Activated B cell treated with CpG ODN at 0.5 μM for 24 hours (primary cell): Measurements from ENCODE around the gene CMTM5. TPM values are rescaled to one million over a fixed set of nuclear protein-coding genes. Genes with fewer than 3 reads are reported as not detected.
"Not testable (repeated sequence)": the region's sequence is repeated elsewhere in the genome, so short reads cannot be mapped to it uniquely, and the experiment has no call there.

Experiments
- ATAC-seq: fragments of 200-7000 bp; cut with Tn5 transposase; one replicate; pipeline ENCODE4 v1.10.0; 2021; ENCODE audit warnings: low read depth, mild to moderate bottlenecking, moderate library complexity
- CTCF ChIA-PET: fragments of 350-600 bp; sonication (Branson Sonifier 250); formaldehyde crosslinking; loops from one replicate; lab custom pipeline; 2021; ENCODE audit warnings: antibody characterized with exemption; lab: Charles Lee
- POLR2A ChIA-PET: fragments of 350-600 bp; sonication (Branson Sonifier 250); formaldehyde crosslinking; loops from one replicate; lab custom pipeline; 2021; ENCODE audit warnings: antibody characterized with exemption; lab: Charles Lee
- DNase-seq: peaks from one replicate; pipeline ENCODE4 v3.0.0; 2022
- H3K27ac Mint-ChIP-seq: one replicate; pipeline ENCODE4 v1.8.0; 2020; ENCODE audit warnings: mixed read lengths
- H3K27me3 Mint-ChIP-seq: one replicate; pipeline ENCODE4 v1.8.0; 2021; ENCODE audit warnings: mixed read lengths
- H3K36me3 Mint-ChIP-seq: one replicate; pipeline ENCODE4 v1.8.0; 2021; ENCODE audit warnings: low read depth, mixed read lengths
- H3K4me1 Mint-ChIP-seq: one replicate; pipeline ENCODE4 v1.8.0; 2021; ENCODE audit warnings: mixed read lengths
- H3K4me3 Mint-ChIP-seq: one replicate; pipeline ENCODE4 v1.8.0; 2020; ENCODE audit warnings: mild to moderate bottlenecking, mixed read lengths
- H3K9me3 Mint-ChIP-seq: one replicate; pipeline ENCODE4 v1.8.0; 2020; ENCODE audit warnings: mixed read lengths
- intact Hi-C: fragments of 100-400 bp; cut with micrococcal nuclease; formaldehyde crosslinking; loops from one replicate; pipeline ENCODE4 v1.15.1; 2024
- total RNA-seq: library from RNA; stranded (reverse); gene quantifications from 2 replicates; pipeline ENCODE4 v1.2.3, GENCODE V29; 2022
- TF ChIP-seq, protein P1 (sequence below): fragments of 200-600 bp; IDR thresholded peaks from one replicate; pipeline ENCODE4 v1.8.0; 2022; ENCODE audit warnings: antibody characterized with exemption, mild to moderate bottlenecking

CMTM5 gene
- total RNA-seq, 1 donor from 2014 or later: not detected

DNA sequence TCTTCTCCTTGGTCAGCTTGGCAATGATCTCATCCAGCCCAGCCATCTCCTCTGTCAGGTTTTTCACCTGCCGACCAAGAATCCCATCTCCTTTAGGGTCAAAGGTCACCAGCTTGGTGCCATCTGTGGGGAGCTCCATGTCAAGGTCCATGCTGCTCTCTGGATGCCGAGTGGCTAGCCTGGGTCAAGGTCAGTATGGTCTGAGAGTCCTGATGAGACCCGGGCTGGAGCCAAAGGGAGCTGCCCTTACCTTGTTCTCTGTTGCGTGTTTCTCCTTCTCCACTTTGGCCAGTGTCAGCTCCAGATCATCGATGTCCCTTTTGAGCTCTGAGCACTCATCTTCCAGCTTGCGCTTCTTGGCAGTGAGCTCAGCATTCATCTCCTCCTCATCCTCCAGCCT lies 46.8 kb downstream of the CMTM5 start:
- ATAC-seq (no peak), DNase-seq (no peak)
- POLR2A ChIA-PET: no interaction called here
- TF ChIP-seq, protein P1, sequence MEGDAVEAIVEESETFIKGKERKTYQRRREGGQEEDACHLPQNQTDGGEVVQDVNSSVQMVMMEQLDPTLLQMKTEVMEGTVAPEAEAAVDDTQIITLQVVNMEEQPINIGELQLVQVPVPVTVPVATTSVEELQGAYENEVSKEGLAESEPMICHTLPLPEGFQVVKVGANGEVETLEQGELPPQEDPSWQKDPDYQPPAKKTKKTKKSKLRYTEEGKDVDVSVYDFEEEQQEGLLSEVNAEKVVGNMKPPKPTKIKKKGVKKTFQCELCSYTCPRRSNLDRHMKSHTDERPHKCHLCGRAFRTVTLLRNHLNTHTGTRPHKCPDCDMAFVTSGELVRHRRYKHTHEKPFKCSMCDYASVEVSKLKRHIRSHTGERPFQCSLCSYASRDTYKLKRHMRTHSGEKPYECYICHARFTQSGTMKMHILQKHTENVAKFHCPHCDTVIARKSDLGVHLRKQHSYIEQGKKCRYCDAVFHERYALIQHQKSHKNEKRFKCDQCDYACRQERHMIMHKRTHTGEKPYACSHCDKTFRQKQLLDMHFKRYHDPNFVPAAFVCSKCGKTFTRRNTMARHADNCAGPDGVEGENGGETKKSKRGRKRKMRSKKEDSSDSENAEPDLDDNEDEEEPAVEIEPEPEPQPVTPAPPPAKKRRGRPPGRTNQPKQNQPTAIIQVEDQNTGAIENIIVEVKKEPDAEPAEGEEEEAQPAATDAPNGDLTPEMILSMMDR: no peak
- CTCF ChIA-PET: no interaction called here
- no peaks in the 10 kb centered on the region for H3K4me1 Mint-ChIP-seq
- intact Hi-C loops: no loop called here
- no peaks in the 10 kb centered on the region for H3K36me3 Mint-ChIP-seq
- H3K27ac Mint-ChIP-seq: no peak overlapping the region
- peaks cover 13% of the 10 kb centered on the region for H3K27me3 Mint-ChIP-seq
- no peaks in the 10 kb centered on the region for H3K9me3 Mint-ChIP-seq
- H3K4me3 Mint-ChIP-seq: no peak overlapping the region

DNA sequence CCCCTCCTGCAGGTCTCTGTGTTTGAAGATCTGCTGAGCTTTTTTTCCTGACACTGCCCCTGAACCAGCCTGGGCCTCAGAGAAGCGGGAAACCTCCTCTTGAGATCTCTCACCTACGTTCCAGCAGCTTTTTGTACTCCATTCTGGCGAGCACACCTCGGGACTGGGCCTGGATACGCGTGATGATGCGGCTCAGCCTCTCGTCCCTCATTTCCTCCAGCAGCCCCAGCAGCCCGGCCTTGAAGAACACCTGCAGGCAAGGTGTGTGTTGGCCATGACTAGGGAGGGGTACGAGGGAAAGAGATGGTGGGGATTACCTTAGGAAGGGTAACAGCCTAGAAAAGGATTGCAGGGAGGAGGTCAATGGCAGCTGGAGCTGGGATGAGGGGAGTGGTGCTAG lies 48.3 kb downstream of the CMTM5 start:
- DNase-seq: no peak
- intact Hi-C loops: no loop called here
- CTCF ChIA-PET: no interaction called here
- peaks cover 11% of the 10 kb centered on the region for H3K27me3 Mint-ChIP-seq
- TF ChIP-seq, protein P1: no peak
- no peak for ATAC-seq
- no peaks in the 10 kb centered on the region for H3K9me3 Mint-ChIP-seq
- H3K27ac Mint-ChIP-seq: no peak overlapping the region
- no peak overlapping the region for H3K4me3 Mint-ChIP-seq
- no peaks in the 10 kb centered on the region for H3K4me1 Mint-ChIP-seq
- no peaks in the 10 kb centered on the region for H3K36me3 Mint-ChIP-seq
- POLR2A ChIA-PET: no interaction called here

DNA sequence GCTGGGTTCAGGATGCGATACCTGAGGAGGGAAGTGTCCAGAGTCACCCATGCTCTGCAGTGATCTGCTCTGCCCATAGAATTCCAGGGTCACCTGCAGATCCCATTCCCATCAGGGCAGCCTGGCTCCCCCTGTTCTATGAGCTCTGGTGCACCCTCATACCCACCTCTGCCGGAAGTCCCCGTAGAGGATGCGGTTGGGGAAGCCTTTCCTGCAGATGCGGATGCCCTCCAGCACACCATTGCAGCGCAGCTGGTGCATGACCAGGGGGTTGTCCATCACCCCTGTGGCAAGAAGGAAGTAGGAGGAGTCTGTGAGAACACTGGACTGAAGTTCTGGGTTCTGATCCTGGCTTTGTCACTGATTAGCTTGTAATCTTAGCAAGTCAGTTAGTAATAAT lies 49.0 kb downstream of the CMTM5 start:
- H3K9me3 Mint-ChIP-seq, H3K27me3 Mint-ChIP-seq, CTCF ChIA-PET: not testable (repeated sequence)

DNA sequence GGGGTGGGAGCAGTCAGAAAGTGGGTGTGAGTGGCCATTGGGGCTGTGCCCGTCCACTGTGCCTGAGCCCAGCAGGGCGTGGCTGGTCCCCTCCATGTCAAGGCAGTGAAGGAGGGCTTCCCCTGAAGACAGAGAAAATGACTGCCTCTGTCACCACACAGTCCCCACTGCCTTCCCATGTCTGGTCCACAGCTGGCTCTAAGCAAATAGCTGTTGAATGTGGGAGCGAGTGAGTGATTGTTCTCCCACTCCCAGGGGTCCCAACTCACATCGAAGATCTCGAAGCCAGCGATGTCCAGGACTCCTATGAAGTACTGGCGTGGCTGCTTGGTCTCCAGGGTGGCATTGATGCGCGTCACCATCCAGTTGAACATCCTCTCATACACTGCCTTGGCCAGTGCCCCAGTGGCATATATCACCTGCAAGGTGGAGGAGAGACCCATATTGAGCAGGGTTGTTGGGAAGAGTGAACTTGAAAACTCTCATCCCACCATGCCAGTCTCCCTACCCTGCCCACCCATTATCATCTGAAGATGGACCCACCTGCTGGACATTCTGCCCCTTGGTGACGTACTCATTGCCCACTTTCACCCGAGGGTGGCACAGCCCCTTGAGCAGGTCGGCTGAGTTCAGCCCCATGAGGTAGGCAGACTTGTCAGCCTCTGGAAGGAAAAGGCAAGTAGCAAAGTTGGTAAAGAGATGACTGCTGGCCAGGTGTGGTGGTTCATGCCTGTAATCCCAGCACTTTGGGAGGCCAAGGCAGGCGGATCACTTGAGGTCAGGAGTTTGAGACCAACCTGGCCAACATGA lies 52.0 kb downstream of the CMTM5 start:
- DNase-seq: no peak
- Mint-ChIP-seq H3K4me1 (no peaks in the 10 kb centered on the region), H3K9me3 (no peaks in the 10 kb centered on the region), H3K27ac (no peak overlapping the region), H3K36me3 (no peaks in the 10 kb centered on the region), H3K27me3 (peaks cover 22% of the 10 kb centered on the region), H3K4me3 (no peak overlapping the region)
- POLR2A ChIA-PET: no interaction called here
- CTCF ChIA-PET: no interaction called here
- intact Hi-C loops: no loop called here
- no peak for ATAC-seq
- TF ChIP-seq, protein P1: no peak

More for the DNA sequence above, 49.0 kb downstream of the CMTM5 start:
- H3K4me3 Mint-ChIP-seq, DNase-seq, H3K4me1 Mint-ChIP-seq, ATAC-seq, POLR2A ChIA-PET, H3K36me3 Mint-ChIP-seq, intact Hi-C loops, H3K27ac Mint-ChIP-seq: not testable (repeated sequence)

Other genes with a start within 250 kb of the CMTM5 start
- 0.76 and 1.8 TPM in 2 replicates for gene SLC7A8, start 193.4 kb upstream of the CMTM5 start, total RNA-seq
- not detected in 2 replicates for gene RNF212B, start 139.1 kb upstream of the CMTM5 start, total RNA-seq
- 10.8 and 11.5 TPM in 2 replicates for gene HOMEZ, start 90.9 kb upstream of the CMTM5 start, total RNA-seq
- 23.4 and 28.9 TPM in 2 replicates for gene PPP1R3E, start 74.2 kb upstream of the CMTM5 start, total RNA-seq
- 10.4 and 11.8 TPM in 2 replicates for gene BCL2L2, start 70.2 kb upstream of the CMTM5 start, total RNA-seq
- gene PABPN1, start 55.6 kb upstream of the CMTM5 start, total RNA-seq: 259 and 264 TPM in 2 replicates
- 0.20 TPM in 1 of 2 replicates, not detected in the other for gene SLC22A17, start 24.2 kb upstream of the CMTM5 start, total RNA-seq
- not detected in 2 replicates for gene EFS, start 11.9 kb upstream of the CMTM5 start, total RNA-seq
- gene IL25, start 4.2 kb upstream of the CMTM5 start, total RNA-seq: not detected in 2 replicates
- not detected in 2 replicates for gene MYH6, start 31.2 kb downstream of the CMTM5 start, total RNA-seq
- gene MYH7, start 58.6 kb downstream of the CMTM5 start, total RNA-seq: not detected in 2 replicates
- gene NGDN, start 92.7 kb downstream of the CMTM5 start, total RNA-seq: 60.5 and 67.4 TPM in 2 replicates
- 2.2 and 2.6 TPM in 2 replicates for gene ZFHX2, start 174.7 kb downstream of the CMTM5 start, total RNA-seq
- gene THTPA, start 179.2 kb downstream of the CMTM5 start, total RNA-seq: 18.0 and 18.6 TPM in 2 replicates
- 336 and 373 TPM in 2 replicates for gene AP1G2, start 190.7 kb downstream of the CMTM5 start, total RNA-seq
- 1.6 and 2.0 TPM in 2 replicates for gene JPH4, start 201.7 kb downstream of the CMTM5 start, total RNA-seq